Breast epithelium (tissue), 3 donors: Measurements from ENCODE around the gene SGTB.

Source experiments
- CTCF ChIP-seq, 3 donors: fragments of 450-650 bp; IDR thresholded peaks; one replicate each; pipeline ENCODE4 v1.5.1; 2016 to 2017; ENCODE audit warnings: antibody characterized with exemption in 3 of 3, mild to moderate bottlenecking in 3 of 3, moderate library complexity in 3 of 3
- POLR2A ChIP-seq: fragments of 450-650 bp; IDR thresholded peaks from one replicate; pipeline ENCODE4 v1.6.1; 2016; ENCODE audit warnings: antibody characterized with exemption, mild to moderate bottlenecking, moderate library complexity
- POLR2AphosphoS5 ChIP-seq, 3 donors: sonication (generic); formaldehyde crosslinking; IDR thresholded peaks; one replicate each; pipeline ENCODE4 v1.6.1; 2017; ENCODE audit warnings: antibody characterized with exemption in 3 of 3

- TF ChIP-seq CTCF (IDR thresholded peaks at IDR 0.05) (no peak), POLR2AphosphoS5 (IDR thresholded peaks at IDR 0.05) (peak in 2 of 3 donors; percentile 43 to 49), POLR2A (no peak)
Measured at GRCh38 chr5:65624025-65624570, 97.8 kb downstream of the SGTB start, which contains the start of gene TRIM23.
